BJ (cell line): ENCODE measurements around the gene TPT1. TPM values are rescaled to one million over a fixed set of nuclear protein-coding genes. Genes with fewer than 3 reads are reported as not detected.

Source experiments
- CTCF ChIA-PET: fragments of 350-600 bp; formaldehyde crosslinking; extraction: SDS; loops from one replicate; lab custom pipeline; 2021; ENCODE audit warnings: antibody characterized with exemption, inconsistent platforms; lab: Yijun Ruan, JAX
- POLR2A ChIA-PET: fragments of 300-600 bp; sonication (Branson Sonifier 250); formaldehyde crosslinking; extraction: SDS; loops from one replicate; lab custom pipeline; 2021; ENCODE audit warnings: antibody characterized with exemption; lab: Charles Lee
- DNase-seq: peaks from one replicate; pipeline ENCODE4 v3.0.0-alpha.2; 2011; ENCODE audit warnings: low read depth
- H3K27me3 ChIP-seq: 2 replicates; pipeline ENCODE4 v1.6.0; 2011; ENCODE audit warnings: low read length; ENCODE audit not compliant: control insufficient read depth, insufficient read depth
- H3K36me3 ChIP-seq: 2 replicates; pipeline ENCODE4 v1.5.1; 2011; ENCODE audit warnings: low read length; ENCODE audit not compliant: control insufficient read depth, insufficient read depth
- H3K4me3 ChIP-seq: 2 replicates; pipeline ENCODE4 v1.5.1; 2011; ENCODE audit warnings: low read depth, mild to moderate bottlenecking, control low read depth, low read length
- polyA plus RNA-seq: library from polyadenylated mRNA; depleted of rRNA; stranded (reverse); fragments of >200 nt; gene quantifications from 2 replicates; pipeline ENCODE4 v1.2.3, GENCODE V29; 2011
- TF ChIP-seq, protein P1 (sequence below): IDR thresholded peaks from 2 replicates; pipeline ENCODE4 v1.5.1; 2011; ENCODE audit warnings: low read depth, mild to moderate bottlenecking, control low read depth, inconsistent platforms, low read length, moderate library complexity; ENCODE audit not compliant: insufficient read depth

TPT1 gene
- polyA plus RNA-seq, 1 experiment: 2,445 TPM

DNA sequence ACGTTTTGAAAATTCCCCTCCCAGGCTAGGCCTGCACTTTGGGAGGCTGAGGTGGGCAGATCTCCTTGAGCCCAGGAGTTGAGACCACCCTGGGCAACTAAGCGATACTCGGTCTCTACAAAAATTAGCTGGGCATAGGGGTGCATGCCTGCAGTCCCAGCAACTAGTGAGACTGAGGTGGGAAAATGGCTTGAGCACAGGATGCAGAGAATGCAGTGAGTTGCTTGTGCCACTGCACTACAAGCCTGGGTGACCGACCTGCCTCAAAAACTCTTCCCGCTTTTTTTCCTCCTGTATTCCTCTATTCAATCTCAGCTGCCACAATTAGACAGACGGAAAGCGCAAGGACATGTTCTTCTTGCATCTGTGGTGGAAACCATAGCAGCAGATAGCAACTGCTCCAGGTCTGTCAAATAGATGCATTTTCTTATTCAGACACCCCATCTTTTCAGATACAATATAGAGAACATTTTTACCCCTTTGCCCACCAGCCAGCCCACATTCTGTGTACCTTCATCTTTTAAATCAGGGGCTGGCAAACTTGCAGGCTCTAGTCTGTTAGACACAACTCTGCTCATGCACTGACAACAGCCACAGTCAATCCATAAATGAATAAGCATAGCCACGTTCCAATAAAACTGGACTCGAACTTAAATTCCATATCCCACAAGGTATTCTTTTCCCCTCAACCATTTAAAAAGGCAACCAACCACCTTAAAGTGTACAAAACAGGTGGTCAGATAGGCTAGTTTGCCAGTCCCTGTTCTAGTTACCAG is 4.8 kb downstream of the TPT1 start:
- H3K36me3 ChIP-seq: peaks cover 22% of the 10 kb centered on the region
- TF ChIP-seq, protein P1, sequence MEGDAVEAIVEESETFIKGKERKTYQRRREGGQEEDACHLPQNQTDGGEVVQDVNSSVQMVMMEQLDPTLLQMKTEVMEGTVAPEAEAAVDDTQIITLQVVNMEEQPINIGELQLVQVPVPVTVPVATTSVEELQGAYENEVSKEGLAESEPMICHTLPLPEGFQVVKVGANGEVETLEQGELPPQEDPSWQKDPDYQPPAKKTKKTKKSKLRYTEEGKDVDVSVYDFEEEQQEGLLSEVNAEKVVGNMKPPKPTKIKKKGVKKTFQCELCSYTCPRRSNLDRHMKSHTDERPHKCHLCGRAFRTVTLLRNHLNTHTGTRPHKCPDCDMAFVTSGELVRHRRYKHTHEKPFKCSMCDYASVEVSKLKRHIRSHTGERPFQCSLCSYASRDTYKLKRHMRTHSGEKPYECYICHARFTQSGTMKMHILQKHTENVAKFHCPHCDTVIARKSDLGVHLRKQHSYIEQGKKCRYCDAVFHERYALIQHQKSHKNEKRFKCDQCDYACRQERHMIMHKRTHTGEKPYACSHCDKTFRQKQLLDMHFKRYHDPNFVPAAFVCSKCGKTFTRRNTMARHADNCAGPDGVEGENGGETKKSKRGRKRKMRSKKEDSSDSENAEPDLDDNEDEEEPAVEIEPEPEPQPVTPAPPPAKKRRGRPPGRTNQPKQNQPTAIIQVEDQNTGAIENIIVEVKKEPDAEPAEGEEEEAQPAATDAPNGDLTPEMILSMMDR: no peak
- ChIA-PET POLR2A (no interaction called here), CTCF (no interaction called here)
- DNase-seq: no peak
- no peaks in the 10 kb centered on the region for H3K27me3 ChIP-seq
- H3K4me3 ChIP-seq: no peak overlapping the region

DNA sequence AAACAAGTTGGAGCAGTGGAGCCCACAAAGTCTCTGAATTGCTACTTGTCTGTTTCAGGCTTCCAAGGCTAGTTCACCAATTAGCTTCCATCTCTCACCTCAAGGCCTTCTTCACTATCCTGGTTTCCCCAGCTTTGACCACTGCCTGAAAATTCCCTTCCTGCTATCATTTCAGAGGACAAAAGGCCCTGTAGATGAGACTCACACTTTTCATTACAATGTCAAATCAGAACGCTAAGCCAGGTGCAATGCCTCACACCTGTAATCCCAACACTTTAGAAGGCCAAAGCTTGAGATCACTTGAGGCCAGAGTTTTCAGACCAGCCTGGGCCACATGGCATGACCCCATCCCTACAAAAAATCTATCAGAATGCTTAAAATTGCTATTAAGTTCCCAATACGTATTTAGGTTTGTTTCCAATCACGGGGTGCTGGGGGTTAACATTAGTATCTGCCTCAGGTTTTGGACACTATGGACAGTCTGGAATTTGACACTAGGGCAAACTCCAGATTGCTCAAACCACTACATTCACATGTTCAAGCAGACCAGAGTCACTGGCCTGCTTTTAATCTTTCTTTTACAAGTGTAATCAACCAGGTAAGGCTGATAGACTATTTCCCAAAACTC is 5.5 kb downstream of the TPT1 start:
- no peaks in the 10 kb centered on the region for H3K27me3 ChIP-seq
- no peak overlapping the region for H3K4me3 ChIP-seq
- CTCF ChIA-PET: interaction anchor here (0.6 to 0.9 kb wide), 2 partner anchors 11 to 17 kb away, joined by 3 read pairs; no protein-coding TSS in a partner anchor
- POLR2A ChIA-PET: no interaction called here
- TF ChIP-seq, protein P1: no peak
- H3K36me3 ChIP-seq: peaks cover 22% of the 10 kb centered on the region
- no peak for DNase-seq

DNA sequence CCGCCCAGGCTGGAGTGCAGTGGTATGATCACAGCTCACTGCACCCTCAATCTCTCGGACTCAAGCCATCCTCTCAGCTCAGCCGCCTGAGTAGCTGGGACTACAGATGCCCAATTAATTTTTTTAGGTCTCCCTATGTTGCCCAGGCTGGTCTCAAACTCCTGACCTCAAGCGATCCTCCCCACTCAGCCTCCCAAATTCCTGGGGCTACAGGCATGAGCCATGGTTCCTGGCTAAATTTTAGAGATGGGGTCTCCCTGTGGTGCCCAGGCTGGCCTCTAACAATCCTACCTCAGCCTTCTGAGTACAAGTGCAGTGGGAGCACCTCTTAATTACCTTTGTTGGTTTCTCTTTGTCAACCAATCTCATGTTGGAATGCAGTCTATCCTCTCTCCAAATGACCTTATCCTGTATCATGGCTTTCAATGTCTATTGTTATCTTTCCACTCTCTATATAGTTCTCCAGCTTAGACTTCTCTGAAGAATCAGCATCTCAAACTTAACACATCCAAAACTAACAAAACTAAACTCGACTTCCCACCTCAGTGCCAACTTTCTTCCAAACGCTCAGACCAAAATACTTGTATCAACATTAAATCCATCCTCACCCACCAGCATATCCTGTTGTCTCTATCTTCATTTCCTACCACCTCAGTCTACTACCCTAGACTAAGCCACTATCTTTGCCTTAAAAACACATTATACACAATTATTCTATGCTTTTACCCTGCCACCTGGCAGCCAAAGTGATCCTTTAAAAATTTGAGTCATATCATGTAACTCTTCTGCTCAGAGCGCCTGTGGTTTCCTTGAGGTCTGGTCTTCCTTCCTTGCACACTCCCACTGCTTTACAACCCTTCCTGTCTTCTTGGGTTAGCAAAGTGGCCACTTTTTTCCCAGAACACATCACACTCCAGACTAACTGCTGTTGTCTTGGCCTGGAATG is 6.7 kb downstream of the TPT1 start:
- POLR2A ChIA-PET: no interaction called here
- H3K4me3 ChIP-seq: no peak overlapping the region
- H3K27me3 ChIP-seq: no peaks in the 10 kb centered on the region
- TF ChIP-seq, protein P1: no peak
- peaks cover 22% of the 10 kb centered on the region for H3K36me3 ChIP-seq
- DNase-seq: no peak
- CTCF ChIA-PET: no interaction called here

DNA sequence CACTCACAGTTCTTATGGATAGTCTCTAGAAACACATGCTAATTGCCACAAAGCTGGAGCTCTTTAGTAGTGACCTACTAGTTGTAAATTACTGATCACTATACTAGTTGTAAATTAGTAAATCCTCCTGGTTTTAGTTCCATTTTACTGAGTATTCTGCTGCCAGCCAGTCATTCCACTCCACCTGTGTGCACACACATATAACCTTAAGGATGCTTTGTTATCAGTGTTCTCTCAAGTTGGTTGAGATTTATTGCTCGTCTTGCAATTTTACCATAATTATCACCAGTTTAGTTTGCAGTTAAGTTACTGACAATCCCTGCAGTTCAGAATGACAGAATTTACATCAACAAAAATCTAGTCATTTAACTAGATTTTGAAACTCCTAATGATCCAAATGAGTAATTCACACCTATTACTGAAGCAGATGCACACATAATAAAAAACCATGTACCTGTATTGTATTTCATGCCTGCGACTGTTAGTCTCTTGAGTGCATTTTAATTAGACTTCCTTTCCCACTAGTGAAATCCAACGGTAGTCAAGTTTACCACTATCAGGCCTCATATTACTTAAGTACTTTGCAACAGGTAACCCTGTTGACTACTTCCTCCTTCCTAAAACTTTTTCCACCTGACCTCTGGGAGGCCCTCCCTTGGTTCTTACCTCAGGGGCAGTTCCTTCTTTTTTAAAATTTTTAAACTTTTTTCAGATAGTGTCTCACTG is 7.6 kb downstream of the TPT1 start:
- Histone ChIP-seq H3K4me3 (no peak overlapping the region), H3K27me3 (no peaks in the 10 kb centered on the region), H3K36me3 (peaks cover 17% of the 10 kb centered on the region)
- CTCF ChIA-PET: interaction anchor here (1.1 kb wide), 1 partner anchor 38 kb away, joined by 4 read pairs; no protein-coding TSS in a partner anchor
- TF ChIP-seq, protein P1: no peak
- POLR2A ChIA-PET: no interaction called here
- no peak for DNase-seq
